PC-9 (cell line): ENCODE data around the gene STX1A.

Experiments used
- EZH2 ChIP-seq: fragments of 200-600 bp; sonication (generic); IDR thresholded peaks from 2 replicates; pipeline ENCODE4 v1.8.0; 2017; ENCODE audit warnings: antibody characterized with exemption, low read depth
- TF ChIP-seq, protein P1 (sequence below): fragments of 200-600 bp; sonication (generic); conservative IDR thresholded peaks from 2 replicates; pipeline ENCODE4 v1.6.1; 2017; ENCODE audit warnings: mixed run types, antibody characterized with exemption, mild to moderate bottlenecking, moderate library complexity

GRCh38 chr7:73762659-73762999, 43.2 kb upstream of the STX1A start:
- no peak for TF ChIP-seq EZH2
- TF ChIP-seq, protein P1, sequence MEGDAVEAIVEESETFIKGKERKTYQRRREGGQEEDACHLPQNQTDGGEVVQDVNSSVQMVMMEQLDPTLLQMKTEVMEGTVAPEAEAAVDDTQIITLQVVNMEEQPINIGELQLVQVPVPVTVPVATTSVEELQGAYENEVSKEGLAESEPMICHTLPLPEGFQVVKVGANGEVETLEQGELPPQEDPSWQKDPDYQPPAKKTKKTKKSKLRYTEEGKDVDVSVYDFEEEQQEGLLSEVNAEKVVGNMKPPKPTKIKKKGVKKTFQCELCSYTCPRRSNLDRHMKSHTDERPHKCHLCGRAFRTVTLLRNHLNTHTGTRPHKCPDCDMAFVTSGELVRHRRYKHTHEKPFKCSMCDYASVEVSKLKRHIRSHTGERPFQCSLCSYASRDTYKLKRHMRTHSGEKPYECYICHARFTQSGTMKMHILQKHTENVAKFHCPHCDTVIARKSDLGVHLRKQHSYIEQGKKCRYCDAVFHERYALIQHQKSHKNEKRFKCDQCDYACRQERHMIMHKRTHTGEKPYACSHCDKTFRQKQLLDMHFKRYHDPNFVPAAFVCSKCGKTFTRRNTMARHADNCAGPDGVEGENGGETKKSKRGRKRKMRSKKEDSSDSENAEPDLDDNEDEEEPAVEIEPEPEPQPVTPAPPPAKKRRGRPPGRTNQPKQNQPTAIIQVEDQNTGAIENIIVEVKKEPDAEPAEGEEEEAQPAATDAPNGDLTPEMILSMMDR: no peak
